ENCODE data around the gene RPUSD4.

Gene RPUSD4

DNA sequence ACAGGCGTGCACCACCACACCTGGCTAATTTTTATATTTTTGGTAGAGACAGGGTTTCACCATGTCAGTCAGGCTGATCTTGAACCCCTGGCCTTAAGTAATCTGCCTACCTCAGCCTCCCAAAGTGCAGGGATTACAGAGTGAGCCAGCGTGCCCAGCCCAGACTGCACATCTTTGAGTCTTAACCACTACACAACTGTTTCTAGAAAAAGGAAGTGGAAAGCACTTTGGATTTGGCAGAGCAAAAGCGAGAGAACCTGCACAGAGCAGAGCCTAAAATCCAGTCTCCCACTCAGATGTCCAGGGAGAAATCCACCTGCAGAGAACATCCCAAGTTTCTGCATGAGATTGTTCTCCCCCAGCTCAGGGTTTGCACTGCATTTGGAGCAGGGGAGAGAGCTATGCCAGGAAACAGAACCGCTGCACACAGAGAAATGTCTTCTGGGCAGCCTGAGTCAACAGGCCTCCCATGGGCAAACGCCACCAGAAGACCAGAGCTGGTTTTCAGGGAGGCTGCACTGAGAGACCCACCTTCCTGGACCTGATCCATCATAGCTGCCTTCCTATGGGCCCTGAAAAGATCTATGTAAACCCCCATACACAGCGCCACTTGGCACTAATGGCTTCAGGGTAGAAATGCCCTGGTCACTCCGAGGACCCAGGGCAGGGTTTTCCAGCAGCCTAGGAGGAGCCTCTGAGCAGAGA, 54.0 kb downstream of the RPUSD4 start:
- Histone ChIP-seq H3K27me3 (ENCODE audit: control insufficient read depth, insufficient read depth, low read length) (no peaks in the 10 kb centered on the region), H3K4me1 (ENCODE audit: control insufficient read depth, insufficient read depth, low read length) (peaks cover 13% of the 10 kb centered on the region; the same call in 1 of the 2 replicates), H3K36me3 (ENCODE audit: control insufficient read depth, insufficient read depth, low read length) (no peaks in the 10 kb centered on the region), H3K27ac (ENCODE audit: low read length) (no peak overlapping the region), H3K4me3 (ENCODE audit: low read length) (no peak overlapping the region), H3K9me3 (ENCODE audit: control insufficient read depth, insufficient read depth, low read length) (no peaks in the 10 kb centered on the region)
- DNase-seq (ENCODE audit: low read depth, low spot score): no peak
- no CpG with 5 or more reads among the region's 7 CpGs for WGBS (ENCODE audit: insufficient coverage, insufficient read length)

DNA sequence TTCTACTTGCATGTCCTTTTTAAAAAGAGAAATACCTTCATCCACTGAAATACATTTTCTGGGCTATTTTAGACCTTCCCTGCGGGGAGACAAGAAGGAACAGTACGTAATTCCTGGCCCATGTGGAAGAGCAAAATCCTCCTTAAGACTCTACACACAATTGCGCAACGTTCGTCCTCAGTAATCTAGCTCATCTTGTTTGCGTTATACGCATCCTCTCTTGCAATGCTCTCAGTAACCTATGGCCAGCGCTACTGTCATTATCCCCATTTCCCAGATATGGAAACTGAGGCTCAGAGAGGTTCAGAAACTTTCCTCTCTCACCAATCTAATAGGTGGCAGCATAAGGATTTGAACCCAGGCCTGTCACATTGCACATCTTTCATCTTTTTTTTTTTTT, 54.6 kb downstream of the RPUSD4 start:
- H3K4me3 ChIP-seq (ENCODE audit: low read length): no peak overlapping the region
- H3K27me3 ChIP-seq (ENCODE audit: control insufficient read depth, insufficient read depth, low read length): no peaks in the 10 kb centered on the region
- H3K9me3 ChIP-seq (ENCODE audit: control insufficient read depth, insufficient read depth, low read length): no peaks in the 10 kb centered on the region
- no peaks in the 10 kb centered on the region for H3K36me3 ChIP-seq (ENCODE audit: control insufficient read depth, insufficient read depth, low read length)
- peaks cover 13% of the 10 kb centered on the region; the same call in 1 of the 2 replicates for H3K4me1 ChIP-seq (ENCODE audit: control insufficient read depth, insufficient read depth, low read length)
- DNase-seq (ENCODE audit: low read depth, low spot score): no peak
- no peak overlapping the region for H3K27ac ChIP-seq (ENCODE audit: low read length)
- no CpG with 5 or more reads among the region's 8 CpGs for WGBS (ENCODE audit: insufficient coverage, insufficient read length)

DNA sequence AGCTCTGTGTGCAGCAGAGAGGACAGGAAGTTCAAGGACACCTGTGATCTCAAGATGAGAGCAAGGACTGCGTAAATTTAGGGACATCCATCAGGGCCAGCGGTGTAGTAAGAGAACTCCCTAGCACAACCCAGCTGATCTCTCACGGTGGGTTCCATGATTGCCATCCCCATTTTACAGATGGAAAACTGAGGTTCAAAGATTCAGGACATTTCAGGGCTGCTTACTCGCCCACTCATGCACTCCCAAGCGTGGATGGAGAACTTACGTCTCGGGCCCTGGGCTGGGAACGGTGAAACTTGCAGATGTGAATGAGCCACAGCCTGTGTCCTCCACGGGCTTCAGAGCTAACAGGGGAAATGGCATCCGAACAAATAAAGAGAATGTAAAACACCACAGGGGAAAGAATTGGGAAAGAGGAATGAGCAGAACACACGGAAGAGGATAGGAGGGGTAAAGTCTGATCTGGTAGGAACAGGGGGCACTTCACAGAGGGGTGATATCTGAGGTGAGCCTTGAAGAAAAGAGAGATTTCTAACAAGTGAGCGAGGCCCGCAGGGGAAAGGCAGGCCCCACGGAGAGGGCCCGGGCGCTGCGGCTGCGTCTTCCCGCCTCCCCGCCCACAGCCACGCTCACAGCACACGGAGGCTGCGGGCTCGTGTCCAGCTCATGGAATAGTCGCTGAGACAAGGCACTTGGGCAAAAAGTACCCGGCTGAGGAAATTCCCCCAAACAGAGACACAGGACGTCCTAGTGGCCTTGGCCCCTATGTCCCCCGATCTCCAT, 55.9 kb downstream of the RPUSD4 start:
- no peaks in the 10 kb centered on the region for H3K9me3 ChIP-seq (ENCODE audit: control insufficient read depth, insufficient read depth, low read length)
- H3K27ac ChIP-seq (ENCODE audit: low read length): no peak overlapping the region
- DNase-seq (ENCODE audit: low read depth, low spot score): no peak
- H3K4me3 ChIP-seq (ENCODE audit: low read length): no peak overlapping the region
- H3K36me3 ChIP-seq (ENCODE audit: control insufficient read depth, insufficient read depth, low read length): no peaks in the 10 kb centered on the region
- H3K4me1 ChIP-seq (ENCODE audit: control insufficient read depth, insufficient read depth, low read length): peaks cover 10% of the 10 kb centered on the region; the same call in 1 of the 2 replicates
- no peaks in the 10 kb centered on the region for H3K27me3 ChIP-seq (ENCODE audit: control insufficient read depth, insufficient read depth, low read length)
- WGBS (ENCODE audit: insufficient coverage, insufficient read length): no CpG with 5 or more reads among the region's 28 CpGs

DNA sequence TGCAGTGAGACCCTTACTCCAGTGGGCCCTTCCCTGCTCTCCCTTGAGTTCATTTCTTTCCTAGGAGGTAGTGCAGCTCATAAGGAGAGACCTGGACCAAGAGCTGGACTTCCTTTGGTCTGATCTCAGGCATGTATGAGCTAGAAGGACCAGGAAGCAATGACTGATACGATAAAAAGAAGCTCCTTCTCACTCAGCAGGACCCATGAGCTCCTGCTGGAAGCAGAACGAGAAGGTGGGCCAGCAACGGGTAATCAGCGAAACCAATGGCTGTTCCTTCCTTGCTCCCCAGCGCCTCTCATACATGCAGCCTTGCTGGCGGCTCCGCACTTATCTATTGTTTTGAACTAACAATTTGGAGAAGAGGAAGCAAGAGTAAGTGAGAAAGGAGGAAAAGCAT, 56.8 kb downstream of the RPUSD4 start:
- H3K36me3 ChIP-seq (ENCODE audit: control insufficient read depth, insufficient read depth, low read length): no peaks in the 10 kb centered on the region
- no peak overlapping the region for H3K4me3 ChIP-seq (ENCODE audit: low read length)
- no peaks in the 10 kb centered on the region for H3K27me3 ChIP-seq (ENCODE audit: control insufficient read depth, insufficient read depth, low read length)
- H3K4me1 ChIP-seq (ENCODE audit: control insufficient read depth, insufficient read depth, low read length): peaks cover 11% of the 10 kb centered on the region; the same call in 1 of the 2 replicates
- H3K9me3 ChIP-seq (ENCODE audit: control insufficient read depth, insufficient read depth, low read length): no peaks in the 10 kb centered on the region
- DNase-seq (ENCODE audit: low read depth, low spot score): no peak
- WGBS (ENCODE audit: insufficient coverage, insufficient read length): no CpG with 5 or more reads among the region's 7 CpGs
- no peak overlapping the region for H3K27ac ChIP-seq (ENCODE audit: low read length)

DNA sequence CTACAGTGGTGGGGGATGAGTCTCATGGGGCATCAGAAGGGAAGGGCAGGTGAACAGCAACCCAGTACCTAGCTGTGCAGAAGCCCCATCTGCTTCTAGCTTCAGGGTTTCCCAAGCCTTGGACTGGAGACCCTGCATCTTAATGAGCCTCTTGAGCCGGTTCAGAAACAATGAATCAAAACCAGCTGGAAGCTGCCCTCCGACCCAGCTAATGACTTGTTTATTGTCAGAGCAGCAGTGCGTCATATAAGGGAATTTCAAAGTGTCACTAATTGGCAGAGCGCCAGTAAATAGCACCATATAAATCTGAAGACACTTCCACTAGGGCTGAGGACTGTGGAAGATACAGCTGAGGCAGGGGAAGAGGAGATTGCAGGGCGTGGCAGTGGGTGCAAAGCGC, 57.5 kb downstream of the RPUSD4 start:
- DNase-seq (ENCODE audit: low read depth, low spot score): no peak
- Histone ChIP-seq H3K4me1 (ENCODE audit: control insufficient read depth, insufficient read depth, low read length) (peaks cover 5% of the 10 kb centered on the region; the same call in 1 of the 2 replicates), H3K27me3 (ENCODE audit: control insufficient read depth, insufficient read depth, low read length) (no peaks in the 10 kb centered on the region), H3K36me3 (ENCODE audit: control insufficient read depth, insufficient read depth, low read length) (no peaks in the 10 kb centered on the region), H3K9me3 (ENCODE audit: control insufficient read depth, insufficient read depth, low read length) (no peaks in the 10 kb centered on the region), H3K4me3 (ENCODE audit: low read length) (no peak overlapping the region), H3K27ac (ENCODE audit: low read length) (no peak overlapping the region)
- whole genome bisulfite sequencing (ENCODE audit: insufficient coverage, insufficient read length): no CpG with 5 or more reads among the region's 6 CpGs

DNA sequence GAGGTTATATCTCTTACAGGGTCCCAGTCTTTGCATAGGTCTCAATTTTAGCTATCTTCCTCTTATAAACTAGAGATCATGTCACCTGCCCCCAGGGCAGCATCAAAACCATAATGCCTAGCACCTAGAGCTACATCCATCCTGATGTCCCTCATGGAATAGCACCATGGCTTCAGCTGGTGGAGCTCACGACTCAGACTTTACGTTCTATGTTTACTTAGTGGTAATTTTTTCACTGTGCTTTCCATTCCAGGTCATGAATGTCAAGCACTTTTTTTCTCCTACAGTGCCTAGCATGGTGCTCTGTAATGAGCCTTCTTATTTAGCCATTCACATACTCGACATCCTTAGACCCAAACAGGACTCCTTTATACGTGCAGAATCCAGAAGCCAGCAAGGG, 58.4 kb downstream of the RPUSD4 start:
- H3K4me3 ChIP-seq (ENCODE audit: low read length): no peak overlapping the region
- peaks cover 3% of the 10 kb centered on the region; the same call in 1 of the 2 replicates for H3K4me1 ChIP-seq (ENCODE audit: control insufficient read depth, insufficient read depth, low read length)
- H3K27ac ChIP-seq (ENCODE audit: low read length): no peak overlapping the region
- DNase-seq (ENCODE audit: low read depth, low spot score): no peak
- no CpG with 5 or more reads among the region's 4 CpGs for WGBS (ENCODE audit: insufficient coverage, insufficient read length)
- no peaks in the 10 kb centered on the region for H3K9me3 ChIP-seq (ENCODE audit: control insufficient read depth, insufficient read depth, low read length)
- H3K36me3 ChIP-seq (ENCODE audit: control insufficient read depth, insufficient read depth, low read length): no peaks in the 10 kb centered on the region
- no peaks in the 10 kb centered on the region for H3K27me3 ChIP-seq (ENCODE audit: control insufficient read depth, insufficient read depth, low read length)

DNA sequence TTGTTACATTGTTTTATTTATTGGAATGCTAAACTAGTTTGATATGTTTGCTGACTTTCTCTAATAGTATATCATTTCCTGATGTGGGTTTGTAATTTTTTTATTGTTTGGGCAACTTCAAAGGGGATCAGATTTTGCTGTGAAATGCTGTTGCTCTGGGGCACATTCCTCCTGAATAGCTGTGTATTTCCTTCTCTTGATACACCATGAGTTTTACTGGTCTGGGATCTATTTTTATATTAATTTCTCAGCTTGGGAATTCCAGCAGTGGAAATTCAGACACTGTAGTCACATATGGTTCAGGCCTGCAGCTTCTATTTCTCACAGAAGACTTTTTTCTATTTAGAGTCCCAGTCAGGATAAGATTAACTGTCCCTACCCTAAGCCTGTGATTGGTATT, 58.9 kb downstream of the RPUSD4 start:
- no peak for DNase-seq (ENCODE audit: low read depth, low spot score)
- Histone ChIP-seq H3K36me3 (ENCODE audit: control insufficient read depth, insufficient read depth, low read length) (no peaks in the 10 kb centered on the region), H3K27me3 (ENCODE audit: control insufficient read depth, insufficient read depth, low read length) (no peaks in the 10 kb centered on the region), H3K4me3 (ENCODE audit: low read length) (no peak overlapping the region), H3K9me3 (ENCODE audit: control insufficient read depth, insufficient read depth, low read length) (no peaks in the 10 kb centered on the region), H3K27ac (ENCODE audit: low read length) (no peak overlapping the region), H3K4me1 (ENCODE audit: control insufficient read depth, insufficient read depth, low read length) (peaks cover 3% of the 10 kb centered on the region; the same call in 1 of the 2 replicates)

DNA sequence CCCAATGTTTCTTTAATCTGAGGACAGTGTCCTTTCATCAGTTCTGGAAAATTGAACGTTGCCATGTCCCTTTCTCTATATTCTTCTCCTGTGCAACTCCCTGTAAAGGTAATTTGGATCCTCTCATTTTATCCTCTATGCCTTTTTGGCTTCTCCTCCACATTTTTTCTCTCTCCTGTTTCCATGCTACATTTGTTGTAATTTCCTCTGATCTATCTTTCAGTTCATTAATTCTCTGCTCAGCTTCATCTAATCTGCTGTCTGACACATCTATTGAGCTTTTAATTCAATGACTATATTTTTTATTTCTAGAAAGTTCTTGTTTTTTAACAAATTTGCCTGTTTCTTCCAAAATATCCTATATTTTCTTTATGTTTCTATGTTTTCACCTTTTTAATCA, 59.3 kb downstream of the RPUSD4 start:
- DNase-seq (ENCODE audit: low read depth, low spot score): no peak
- H3K27me3 ChIP-seq (ENCODE audit: control insufficient read depth, insufficient read depth, low read length): no peaks in the 10 kb centered on the region
- H3K36me3 ChIP-seq (ENCODE audit: control insufficient read depth, insufficient read depth, low read length): no peaks in the 10 kb centered on the region
- H3K4me3 ChIP-seq (ENCODE audit: low read length): no peak overlapping the region
- H3K9me3 ChIP-seq (ENCODE audit: control insufficient read depth, insufficient read depth, low read length): no peaks in the 10 kb centered on the region
- WGBS (ENCODE audit: insufficient coverage, insufficient read length): no CpG with 5 or more reads among the region's 1 CpG
- H3K4me1 ChIP-seq (ENCODE audit: control insufficient read depth, insufficient read depth, low read length): peaks cover 5% of the 10 kb centered on the region; the same call in 1 of the 2 replicates
- no peak overlapping the region for H3K27ac ChIP-seq (ENCODE audit: low read length)
